IPS-18c (cell line): ENCODE results near the gene USP17L22.
"Not testable (repeated sequence)": the region's sequence is repeated elsewhere in the genome, so short reads cannot be mapped to it uniquely, and the experiment has no call there.

ENCODE experiments used
- H3K4me3 ChIP-seq: 2 replicates; pipeline ENCODE4 v1.7.0; 2013; ENCODE audit warnings: low read depth, mild to moderate bottlenecking, low read length, moderate library complexity; ENCODE audit not compliant: insufficient read depth
- H3K9me3 ChIP-seq: one replicate; pipeline ENCODE4 v1.6.1; 2013; ENCODE audit warnings: mild to moderate bottlenecking, low read length, moderate library complexity; ENCODE audit not compliant: control insufficient read depth, insufficient read depth

Gene USP17L22

GRCh38 chr4:9267319-9267718, at the start of gene USP17L22:
TSS of gene USP17L22 (plus strand) at chr4:9267619. CDS start at chr4:9267619, 0 bp downstream.
- H3K9me3 ChIP-seq, H3K4me3 ChIP-seq: not testable (repeated sequence)

GRCh38 chr4:9219852-9220251, 47.6 kb upstream of the USP17L22 start, which contains the start of gene USP17L12:
TSS of gene USP17L12 (plus strand) at chr4:9220152. CDS start at chr4:9220152, 0 bp downstream.
- not testable (repeated sequence) for H3K9me3 ChIP-seq, H3K4me3 ChIP-seq

- not testable (repeated sequence) for H3K9me3 ChIP-seq, H3K4me3 ChIP-seq
Measured at GRCh38 chr4:9224596-9224995, 42.8 kb upstream of the USP17L22 start, which contains the start of gene USP17L13. TSS of gene USP17L13 (plus strand) at chr4:9224896. CDS start at chr4:9224896, 0 bp downstream.

GRCh38 chr4:9230249-9230648, 37.2 kb upstream of the USP17L22 start:
- not testable (repeated sequence) for H3K9me3 ChIP-seq, H3K4me3 ChIP-seq

GRCh38 chr4:9234085-9234484, 33.3 kb upstream of the USP17L22 start, which contains the start of gene USP17L15:
TSS of gene USP17L15 (plus strand) at chr4:9234385. CDS start at chr4:9234385, 0 bp downstream.
- H3K9me3 ChIP-seq, H3K4me3 ChIP-seq: not testable (repeated sequence)

- not testable (repeated sequence) for H3K9me3 ChIP-seq
Measured at GRCh38 chr4:9238461-9238860, 29.0 kb upstream of the USP17L22 start.

GRCh38 chr4:9243579-9243978, 23.8 kb upstream of the USP17L22 start, which contains the start of gene USP17L17:
TSS of gene USP17L17 (plus strand) at chr4:9243879. CDS start at chr4:9243879, 0 bp downstream.
- not testable (repeated sequence) for H3K4me3 ChIP-seq, H3K9me3 ChIP-seq

More at GRCh38 chr4:9238461-9238860, 29.0 kb upstream of the USP17L22 start:
- not testable (repeated sequence) for H3K4me3 ChIP-seq

- H3K9me3 ChIP-seq, H3K4me3 ChIP-seq: not testable (repeated sequence)
Measured at GRCh38 chr4:9247953-9248680, 19.3 kb upstream of the USP17L22 start, which contains the start of gene USP17L18. TSS of gene USP17L18 (plus strand) at chr4:9248630. CDS start at chr4:9248630, 0 bp downstream.

GRCh38 chr4:9253078-9253477, 14.3 kb upstream of the USP17L22 start, which contains the start of gene USP17L19:
TSS of gene USP17L19 (plus strand) at chr4:9253378. CDS start at chr4:9253378, 0 bp downstream.
- not testable (repeated sequence) for H3K4me3 ChIP-seq, H3K9me3 ChIP-seq

GRCh38 chr4:9257824-9258223, 9.6 kb upstream of the USP17L22 start, which contains the start of gene USP17L20:
TSS of gene USP17L20 (plus strand) at chr4:9258124. CDS start at chr4:9258124, 0 bp downstream.
- H3K9me3 ChIP-seq, H3K4me3 ChIP-seq: not testable (repeated sequence)

GRCh38 chr4:9262572-9262971, 4.8 kb upstream of the USP17L22 start, which contains the start of gene USP17L21:
TSS of gene USP17L21 (plus strand) at chr4:9262872. CDS start at chr4:9262872, 0 bp downstream.
- H3K4me3 ChIP-seq, H3K9me3 ChIP-seq: not testable (repeated sequence)

- H3K9me3 ChIP-seq, H3K4me3 ChIP-seq: not testable (repeated sequence)
Measured at GRCh38 chr4:9271719-9272118, 4.3 kb downstream of the USP17L22 start.
